ENCODE measurements around the gene RCE1. TPM values are rescaled to one million over a fixed set of nuclear protein-coding genes. Genes with fewer than 3 reads are reported as not detected.

RCE1 gene
- total RNA-seq, 1 experiment from 2014 or later: 23.5 TPM

- Mint-ChIP-seq H3K36me3 (ENCODE audit: insufficient read depth, unreplicated experiment) (peaks cover 44% of the 10 kb centered on the region), H3K9me3 (ENCODE audit: low read depth, unreplicated experiment) (no peaks in the 10 kb centered on the region), H3K4me3 (ENCODE audit: low read depth, unreplicated experiment) (peak overlapping the region; percentile 93), H3K27me3 (ENCODE audit: unreplicated experiment) (no peaks in the 10 kb centered on the region), H3K4me1 (ENCODE audit: low read depth, unreplicated experiment) (peaks cover 10% of the 10 kb centered on the region), H3K27ac (ENCODE audit: unreplicated experiment) (peak overlapping the region; percentile 69)
- BruUV-seq (replicated peaks): no TSS peak
- intact Hi-C loops (cut with micrococcal nuclease; ENCODE audit: unreplicated experiment): no loop called here
- CTCF ChIA-PET: no interaction called here
- no peak for TF ChIP-seq CTCF (IDR thresholded peaks at IDR 0.05; ENCODE audit: unreplicated experiment)
- DNase-seq: no peak
Measured at GRCh38 chr11:66857927-66858185, 14.6 kb downstream of the RCE1 start.

GRCh38 chr11:66858186-66858938 lies 15.1 kb downstream of the RCE1 start:
- no peak for DNase-seq
- Mint-ChIP-seq H3K27me3 (ENCODE audit: unreplicated experiment) (no peaks in the 10 kb centered on the region), H3K4me3 (ENCODE audit: low read depth, unreplicated experiment) (peak overlapping the region; percentile 93), H3K36me3 (ENCODE audit: insufficient read depth, unreplicated experiment) (peaks cover 49% of the 10 kb centered on the region), H3K27ac (ENCODE audit: unreplicated experiment) (peak overlapping the region; percentile 69), H3K4me1 (ENCODE audit: low read depth, unreplicated experiment) (peaks cover 10% of the 10 kb centered on the region), H3K9me3 (ENCODE audit: low read depth, unreplicated experiment) (no peaks in the 10 kb centered on the region)
- CTCF ChIA-PET: no interaction called here
- TSS peak; percentile 48 for BruUV-seq (replicated peaks)
- no peak for TF ChIP-seq CTCF (IDR thresholded peaks at IDR 0.05; ENCODE audit: unreplicated experiment)
- intact Hi-C loops (cut with micrococcal nuclease; ENCODE audit: unreplicated experiment): no loop called here

- no peak for DNase-seq
- H3K4me3 Mint-ChIP-seq (ENCODE audit: low read depth, unreplicated experiment): no peak overlapping the region
- peaks cover 53% of the 10 kb centered on the region for H3K36me3 Mint-ChIP-seq (ENCODE audit: insufficient read depth, unreplicated experiment)
- H3K4me1 Mint-ChIP-seq (ENCODE audit: low read depth, unreplicated experiment): peaks cover 4% of the 10 kb centered on the region
- no peak for TF ChIP-seq CTCF (IDR thresholded peaks at IDR 0.05; ENCODE audit: unreplicated experiment)
- BruUV-seq (replicated peaks): no TSS peak
- no peak overlapping the region for H3K27ac Mint-ChIP-seq (ENCODE audit: unreplicated experiment)
- H3K27me3 Mint-ChIP-seq (ENCODE audit: unreplicated experiment): no peaks in the 10 kb centered on the region
- H3K9me3 Mint-ChIP-seq (ENCODE audit: low read depth, unreplicated experiment): no peaks in the 10 kb centered on the region
- CTCF ChIA-PET: no interaction called here
- intact Hi-C loops (cut with micrococcal nuclease; ENCODE audit: unreplicated experiment): no loop called here
Measured at GRCh38 chr11:66858939-66859685, 15.9 kb downstream of the RCE1 start.

- no peak overlapping the region for H3K4me3 Mint-ChIP-seq (ENCODE audit: low read depth, unreplicated experiment)
- H3K9me3 Mint-ChIP-seq (ENCODE audit: low read depth, unreplicated experiment): no peaks in the 10 kb centered on the region
- CTCF ChIA-PET: no interaction called here
- H3K27me3 Mint-ChIP-seq (ENCODE audit: unreplicated experiment): no peaks in the 10 kb centered on the region
- BruUV-seq (replicated peaks): no TSS peak
- no peaks in the 10 kb centered on the region for H3K4me1 Mint-ChIP-seq (ENCODE audit: low read depth, unreplicated experiment)
- intact Hi-C loops (cut with micrococcal nuclease; ENCODE audit: unreplicated experiment): no loop called here
- peaks cover 53% of the 10 kb centered on the region for H3K36me3 Mint-ChIP-seq (ENCODE audit: insufficient read depth, unreplicated experiment)
- H3K27ac Mint-ChIP-seq (ENCODE audit: unreplicated experiment): no peak overlapping the region
- no peak for TF ChIP-seq CTCF (IDR thresholded peaks at IDR 0.05; ENCODE audit: unreplicated experiment)
- DNase-seq: no peak
Measured at GRCh38 chr11:66859686-66860448, 16.6 kb downstream of the RCE1 start.
